A549 treated with CORT108297 at 1 μM for 4 hours (cell line): ENCODE results near the gene DAZ1. TPM values are rescaled to one million over a fixed set of nuclear protein-coding genes. Genes with fewer than 3 reads are reported as not detected.

ENCODE experiments used
- total RNA-seq: library from RNA; stranded (reverse); fragments of 200-300 nt; extraction: Qiagen RNA extraction; gene quantifications from 5 replicates; pipeline ENCODE4 v1.2.3, GENCODE V29; 2022

Gene DAZ1
- total RNA-seq, result not detected in 5 replicates

GRCh38 chrY:23198908-23199307, at the start of gene DAZ1:
DAZ1 (minus strand) TSS chrY:23199008; CDS start chrY:23198800, 208 bp downstream.

GRCh38 chrY:23219233-23219632, 20.4 kb upstream of the DAZ1 start, which contains the start of gene DAZ2:
DAZ2 (plus strand) TSS chrY:23219533; CDS start chrY:23219741, 208 bp downstream.

Other genes with a start within 250 kb of the DAZ1 start
- gene BPY2, start 214.7 kb downstream of the DAZ1 start, total RNA-seq, result not detected in 5 replicates
- gene DAZ2, start 20.5 kb upstream of the DAZ1 start, total RNA-seq, result not detected in 5 replicates